Caco-2 (cell line): ENCODE measurements around the gene GTF3C2. TPM values are rescaled to one million over a fixed set of nuclear protein-coding genes. Genes with fewer than 3 reads are reported as not detected.
A peak's percentile ranks its signal among the peaks of the same experiment; 100 is the strongest.

Experiments used
- BruUV-seq: library from RNA; stranded (reverse); fragments of 400-500 nt; replicated peaks from 2 replicates; lab custom pipeline; 2021; lab: Mats Ljungman, UMichigan
- CTCF ChIA-PET: fragments of 300-600 bp; sonication (Branson Sonifier 250); formaldehyde crosslinking; loops from one replicate; lab custom pipeline; 2022; ENCODE audit warnings: antibody characterized with exemption; lab: Charles Lee
- POLR2A ChIA-PET: fragments of 300-600 bp; sonication (Branson Sonifier 250); formaldehyde crosslinking; loops from one replicate; lab custom pipeline; 2022; ENCODE audit warnings: antibody characterized with exemption; lab: Charles Lee
- DNase-seq, 2 experiments: peaks; one replicate each; pipeline versions ENCODE4 v3.0.0 to v3.0.0-alpha.2; 2020 to 2022
- H3K27me3 ChIP-seq: replicated peaks from 2 replicates; pipeline ENCODE4 v1.6.0; 2011; ENCODE audit warnings: low read length; ENCODE audit not compliant: control insufficient read depth, insufficient read depth
- H3K36me3 ChIP-seq: 2 replicates; pipeline ENCODE4 v1.5.1; 2011; ENCODE audit warnings: low read length; ENCODE audit not compliant: control insufficient read depth, insufficient read depth
- H3K4me1 ChIP-seq: fragments of 250-450 bp; sonication (Bioruptor Pico); 2 replicates; pipeline ENCODE4 v1.5.1; 2020; ENCODE audit warnings: mild to moderate bottlenecking
- H3K4me3 ChIP-seq: 2 replicates; pipeline ENCODE4 v1.5.1; 2011; ENCODE audit warnings: low read depth, mild to moderate bottlenecking, control low read depth, low read length
- H3K9me3 ChIP-seq: fragments of 250-450 bp; sonication (Bioruptor Pico); 2 replicates; pipeline ENCODE4 v1.5.1; 2020; ENCODE audit warnings: mild to moderate bottlenecking, moderate library complexity
- H3K27ac Mint-ChIP-seq: one replicate; pipeline ENCODE4 v1.8.0; 2022; ENCODE audit warnings: mixed read lengths; ENCODE audit not compliant: unreplicated experiment
- H3K27me3 Mint-ChIP-seq: one replicate; pipeline ENCODE4 v1.8.0; 2022; ENCODE audit warnings: mixed read lengths; ENCODE audit not compliant: insufficient read depth, unreplicated experiment
- H3K36me3 Mint-ChIP-seq: one replicate; pipeline ENCODE4 v1.8.0; 2022; ENCODE audit warnings: mild to moderate bottlenecking, mixed read lengths; ENCODE audit not compliant: insufficient read depth, unreplicated experiment
- H3K4me1 Mint-ChIP-seq: one replicate; pipeline ENCODE4 v1.8.0; 2022; ENCODE audit warnings: low read depth, mixed read lengths; ENCODE audit not compliant: unreplicated experiment
- H3K4me3 Mint-ChIP-seq: one replicate; pipeline ENCODE4 v1.8.0; 2022; ENCODE audit warnings: mild to moderate bottlenecking, moderate library complexity, mixed read lengths; ENCODE audit not compliant: unreplicated experiment
- H3K9me3 Mint-ChIP-seq: one replicate; pipeline ENCODE4 v1.8.0; 2022; ENCODE audit warnings: mixed read lengths; ENCODE audit not compliant: unreplicated experiment
- intact Hi-C: fragments of 100-400 bp; cut with micrococcal nuclease; formaldehyde crosslinking; loops from one replicate; pipeline ENCODE4 v1.10.0; 2022; ENCODE audit not compliant: unreplicated experiment
- total RNA-seq: library from RNA; stranded (reverse); gene quantifications from 2 replicates; pipeline ENCODE4 v1.2.3, GENCODE V29; 2022
- TF ChIP-seq, protein P1 (sequence below), 2 experiments: fragments of 200-600 bp in 1 of 2; IDR thresholded peaks; 1 replicate in 1 of 2; 2 replicates in 1 of 2; pipeline versions ENCODE4 v1.5.1 to v1.8.0; 2011 to 2022; ENCODE audit warnings: antibody characterized with exemption in 1 of 2, control low read depth in 1 of 2, inconsistent platforms in 1 of 2, low read depth in 1 of 2, low read length in 1 of 2, mild to moderate bottlenecking in 1 of 2, moderate library complexity in 1 of 2; ENCODE audit not compliant: insufficient read depth in 1 of 2, severe bottlenecking in 1 of 2, unreplicated experiment in 1 of 2

Gene GTF3C2
- total RNA-seq, 1 experiment from 2014 or later = 91.4 TPM

DNA sequence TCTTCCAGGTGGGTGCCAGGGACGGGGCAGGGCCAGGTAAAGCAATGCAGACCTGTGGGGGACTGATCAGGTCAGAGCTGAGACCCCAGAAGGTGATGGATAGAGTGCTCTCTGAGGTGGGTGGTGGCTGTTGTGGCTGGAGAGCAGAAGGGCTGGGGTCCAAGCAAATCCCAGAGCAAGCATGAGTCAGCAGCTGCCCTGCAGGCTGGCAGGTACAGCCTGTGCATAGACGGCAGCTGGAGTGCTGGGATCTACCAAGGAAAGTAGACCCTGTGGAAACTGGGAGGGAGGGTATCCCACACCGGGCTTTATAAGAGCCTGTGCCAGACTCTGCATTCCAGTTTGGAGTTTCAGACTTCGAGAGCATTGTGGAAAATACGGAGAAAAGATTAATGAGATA lies 73.7 kb downstream of the GTF3C2 start:
- Histone ChIP-seq H3K36me3 (no peaks in the 10 kb centered on the region), H3K4me3 (no peak overlapping the region), H3K9me3 (no peaks in the 10 kb centered on the region), H3K27me3 (no peaks in the 10 kb centered on the region), H3K4me1 (peaks cover 7% of the 10 kb centered on the region)
- no peaks in the 10 kb centered on the region for H3K36me3 Mint-ChIP-seq
- H3K27me3 Mint-ChIP-seq = no peaks in the 10 kb centered on the region
- DNase-seq = no peak
- TF ChIP-seq, protein P1, sequence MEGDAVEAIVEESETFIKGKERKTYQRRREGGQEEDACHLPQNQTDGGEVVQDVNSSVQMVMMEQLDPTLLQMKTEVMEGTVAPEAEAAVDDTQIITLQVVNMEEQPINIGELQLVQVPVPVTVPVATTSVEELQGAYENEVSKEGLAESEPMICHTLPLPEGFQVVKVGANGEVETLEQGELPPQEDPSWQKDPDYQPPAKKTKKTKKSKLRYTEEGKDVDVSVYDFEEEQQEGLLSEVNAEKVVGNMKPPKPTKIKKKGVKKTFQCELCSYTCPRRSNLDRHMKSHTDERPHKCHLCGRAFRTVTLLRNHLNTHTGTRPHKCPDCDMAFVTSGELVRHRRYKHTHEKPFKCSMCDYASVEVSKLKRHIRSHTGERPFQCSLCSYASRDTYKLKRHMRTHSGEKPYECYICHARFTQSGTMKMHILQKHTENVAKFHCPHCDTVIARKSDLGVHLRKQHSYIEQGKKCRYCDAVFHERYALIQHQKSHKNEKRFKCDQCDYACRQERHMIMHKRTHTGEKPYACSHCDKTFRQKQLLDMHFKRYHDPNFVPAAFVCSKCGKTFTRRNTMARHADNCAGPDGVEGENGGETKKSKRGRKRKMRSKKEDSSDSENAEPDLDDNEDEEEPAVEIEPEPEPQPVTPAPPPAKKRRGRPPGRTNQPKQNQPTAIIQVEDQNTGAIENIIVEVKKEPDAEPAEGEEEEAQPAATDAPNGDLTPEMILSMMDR (IDR thresholded peaks at IDR 0.05; ENCODE audit: insufficient read depth in 1 of 2, low read depth in 1 of 2, low read length in 1 of 2, severe bottlenecking in 1 of 2, unreplicated experiment in 1 of 2) = no peak
- H3K9me3 Mint-ChIP-seq = no peaks in the 10 kb centered on the region
- peak overlapping the region; percentile 5 for H3K27ac Mint-ChIP-seq
- no TSS peak for BruUV-seq
- intact Hi-C loops = loop anchor here (10.0 kb wide), 1 partner anchor 188 kb away; no protein-coding TSS in a partner anchor
- ChIA-PET POLR2A (interaction anchor here (0.7 kb wide), 1 partner anchor 13 kb away, joined by 6 read pairs; no protein-coding TSS in a partner anchor), CTCF (interaction anchor here (0.6 to 2.0 kb wide), 5 partner anchors 10 to 850 kb away, joined by 3 to 14 read pairs (median 7); no protein-coding TSS in a partner anchor)
- no peak overlapping the region for H3K4me3 Mint-ChIP-seq
- peaks cover 16% of the 10 kb centered on the region for H3K4me1 Mint-ChIP-seq

DNA sequence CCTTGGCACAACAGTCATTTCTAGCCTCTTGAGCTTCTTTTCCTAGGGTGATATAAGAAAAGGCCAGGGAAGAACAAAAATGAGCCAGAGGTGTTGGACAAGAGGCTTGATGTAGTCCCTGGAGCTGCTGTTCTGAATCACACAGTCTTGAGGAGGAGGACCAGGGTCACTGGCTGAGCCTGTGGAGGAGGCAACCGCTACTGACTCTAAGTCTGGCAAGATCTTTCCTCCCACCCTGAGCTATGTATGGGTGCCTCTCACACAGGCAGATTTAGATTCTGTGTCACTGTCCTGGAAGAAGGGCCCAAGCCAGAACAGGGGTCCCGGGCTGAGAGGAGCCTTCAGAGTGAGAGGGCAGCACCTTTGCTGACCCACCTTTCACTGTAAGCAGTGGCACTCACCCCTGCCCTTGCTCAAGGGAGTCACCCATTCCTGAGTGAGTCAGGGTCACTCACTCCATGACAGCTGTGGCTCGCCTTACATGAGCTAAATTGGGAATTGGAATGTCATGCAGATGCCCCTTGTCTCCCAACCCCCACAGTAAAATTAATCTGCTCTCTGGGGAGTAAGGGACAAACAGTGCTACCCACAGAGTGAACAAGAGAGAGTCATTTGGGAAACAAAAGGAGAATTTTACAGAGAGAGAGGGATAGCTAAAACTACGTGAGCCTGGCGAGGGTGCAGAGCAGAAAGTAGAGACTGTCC lies 74.6 kb downstream of the GTF3C2 start, which contains the start of gene TRIM54:
Gene TRIM54 (plus strand): TSS at position 575 of the 705 bp plus-strand sequence. CDS start 303 bp downstream, outside the sequence.
- H3K4me3 ChIP-seq = no peak within 1 kb of the TSS
- ChIA-PET CTCF (interaction anchor here (1.6 to 2.0 kb wide), 3 partner anchors 9 to 21 kb away, joined by 7 to 14 read pairs (median 9); no protein-coding TSS in a partner anchor), POLR2A (no interaction called here)
- TF ChIP-seq, protein P1 (IDR thresholded peaks at IDR 0.05; ENCODE audit: insufficient read depth in 1 of 2, low read depth in 1 of 2, low read length in 1 of 2, severe bottlenecking in 1 of 2, unreplicated experiment in 1 of 2) = no peak
- no peaks in the 10 kb centered on the region for H3K27me3 ChIP-seq
- intact Hi-C loops = loop anchor here (10.0 kb wide), 1 partner anchor 187 kb away; no protein-coding TSS in a partner anchor
- peak within 1 kb of the TSS; percentile 68 for H3K27ac Mint-ChIP-seq
- DNase-seq = no peak
- H3K9me3 Mint-ChIP-seq = no peaks in the 10 kb centered on the region
- H3K27me3 Mint-ChIP-seq = no peaks in the 10 kb centered on the region
- no TSS peak for BruUV-seq
- H3K4me1 Mint-ChIP-seq = peaks cover 16% of the 10 kb centered on the region
- no peaks in the 10 kb centered on the region for H3K9me3 ChIP-seq
- peaks cover 7% of the 10 kb centered on the region for H3K4me1 ChIP-seq
- H3K36me3 ChIP-seq = no peaks in the 10 kb centered on the region
- H3K36me3 Mint-ChIP-seq = no peaks in the 10 kb centered on the region
- H3K4me3 Mint-ChIP-seq = no peak within 1 kb of the TSS

DNA sequence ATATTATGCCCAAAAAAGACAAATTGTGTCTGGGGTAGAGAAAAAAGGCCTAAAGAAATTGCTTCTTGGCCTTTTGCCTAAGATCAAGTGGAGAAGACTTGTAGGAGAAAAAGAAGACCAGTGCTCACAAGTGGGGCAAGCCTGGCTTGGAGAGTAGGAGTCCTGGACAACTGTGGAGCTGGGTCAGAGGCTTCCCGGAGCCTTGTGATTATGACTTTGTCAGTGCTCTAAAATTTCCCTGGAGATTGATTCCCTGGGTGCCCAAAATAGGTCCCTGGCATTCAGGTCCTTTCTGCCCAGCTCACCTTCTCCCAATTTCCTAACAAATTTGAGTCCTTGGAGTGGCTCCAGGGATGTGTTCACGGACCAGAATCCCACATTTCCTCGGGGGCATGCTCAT lies 75.1 kb downstream of the GTF3C2 start:
- H3K9me3 ChIP-seq = no peaks in the 10 kb centered on the region
- peaks cover 21% of the 10 kb centered on the region for H3K4me1 Mint-ChIP-seq
- ChIA-PET CTCF (interaction anchor here (1.6 kb wide), 2 partner anchors 9 to 22 kb away, joined by 7 to 9 read pairs; no protein-coding TSS in a partner anchor), POLR2A (no interaction called here)
- H3K27ac Mint-ChIP-seq = no peak overlapping the region
- H3K36me3 ChIP-seq = no peaks in the 10 kb centered on the region
- TF ChIP-seq, protein P1 (IDR thresholded peaks at IDR 0.05; ENCODE audit: insufficient read depth in 1 of 2, low read depth in 1 of 2, low read length in 1 of 2, severe bottlenecking in 1 of 2, unreplicated experiment in 1 of 2) = no peak
- DNase-seq = no peak
- H3K4me1 ChIP-seq = peaks cover 7% of the 10 kb centered on the region
- H3K4me3 Mint-ChIP-seq = no peak overlapping the region
- intact Hi-C loops = loop anchor here (10.0 kb wide), 1 partner anchor 187 kb away; no protein-coding TSS in a partner anchor
- H3K36me3 Mint-ChIP-seq = no peaks in the 10 kb centered on the region
- no peaks in the 10 kb centered on the region for H3K9me3 Mint-ChIP-seq
- H3K27me3 ChIP-seq = no peaks in the 10 kb centered on the region
- H3K27me3 Mint-ChIP-seq = no peaks in the 10 kb centered on the region
- BruUV-seq = no TSS peak
- H3K4me3 ChIP-seq = no peak overlapping the region
